HepG2 (cell line): Measurements from ENCODE around the gene CORO1C. TPM values are rescaled to one million over a fixed set of nuclear protein-coding genes. Genes with fewer than 3 reads are reported as not detected.

Experiments
- BCL3 ChIP-seq: sonication (generic); formaldehyde crosslinking; IDR thresholded peaks from 2 replicates; pipeline ENCODE4 v1.5.1; 2020; ENCODE audit warnings: mild to moderate bottlenecking, missing genetic modification reagents, moderate library complexity
- CHD4 ChIP-seq: fragments of 200-600 bp; sonication (generic); IDR thresholded peaks from 2 replicates; pipeline ENCODE4 v1.7.0; 2017; ENCODE audit warnings: mild to moderate bottlenecking, low read length, borderline replicate concordance
- KAT8 ChIP-seq: IDR thresholded peaks from 2 replicates; pipeline ENCODE4 v1.6.1; 2016; ENCODE audit warnings: missing genetic modification reagents, missing compliant biosample characterization
- KDM6A ChIP-seq: IDR thresholded peaks from 2 replicates; pipeline ENCODE4 v1.6.1; 2016; ENCODE audit warnings: low read depth
- MAFG ChIP-seq: sonication (generic); formaldehyde crosslinking; IDR thresholded peaks from 2 replicates; pipeline ENCODE4 v1.5.1; 2020; ENCODE audit warnings: mild to moderate bottlenecking, missing genetic modification reagents
- NAIF1 ChIP-seq: sonication (generic); formaldehyde crosslinking; IDR thresholded peaks from 2 replicates; pipeline ENCODE4 v1.5.0; 2020; ENCODE audit warnings: mild to moderate bottlenecking, missing genetic modification reagents, borderline replicate concordance
- NRL ChIP-seq: sonication (generic); formaldehyde crosslinking; IDR thresholded peaks from 2 replicates; pipeline ENCODE4 v1.5.0; 2020; ENCODE audit warnings: missing genetic modification reagents, mild to moderate bottlenecking, moderate library complexity, borderline replicate concordance
- PHF8 ChIP-seq: sonication (generic); formaldehyde crosslinking; IDR thresholded peaks from 2 replicates; pipeline ENCODE4 v1.5.0; 2020; ENCODE audit warnings: missing genetic modification reagents
- PITX1 ChIP-seq: sonication (generic); formaldehyde crosslinking; IDR thresholded peaks from 2 replicates; pipeline ENCODE4 v1.5.1; 2020; ENCODE audit warnings: mild to moderate bottlenecking, missing genetic modification reagents
- SYNCRIP ChIP-seq: fragments of 200-400 bp; formaldehyde crosslinking; IDR thresholded peaks from 2 replicates; pipeline ENCODE4 v1.6.1; 2018; ENCODE audit warnings: mild to moderate bottlenecking, low read depth, low read length; ENCODE audit not compliant: insufficient read depth
- ZBTB46 ChIP-seq: sonication (generic); formaldehyde crosslinking; IDR thresholded peaks from 2 replicates; pipeline ENCODE4 v1.4.0; 2020; ENCODE audit warnings: mild to moderate bottlenecking, missing genetic modification reagents, borderline replicate concordance
- ZBTB8A ChIP-seq: sonication (generic); formaldehyde crosslinking; IDR thresholded peaks from 2 replicates; pipeline ENCODE4 v1.4.0; 2020; ENCODE audit warnings: mild to moderate bottlenecking, low read depth, missing genetic modification reagents, borderline replicate concordance
- ZNF12 ChIP-seq: sonication (generic); formaldehyde crosslinking; IDR thresholded peaks from 2 replicates; pipeline ENCODE4 v1.5.0; 2020; ENCODE audit warnings: missing genetic modification reagents
- ZNF629 ChIP-seq: sonication (generic); formaldehyde crosslinking; conservative IDR thresholded peaks from 2 replicates; pipeline ENCODE4 v1.5.0; 2020; ENCODE audit warnings: missing genetic modification reagents
- ZNF720 ChIP-seq: sonication (generic); formaldehyde crosslinking; IDR thresholded peaks from 2 replicates; pipeline ENCODE4 v1.4.0; 2020; ENCODE audit warnings: missing genetic modification reagents
- polyA plus RNA-seq, 8 experiments: library from polyadenylated mRNA; depleted of rRNA in 3 of 8; stranded (reverse) in 7 of 8; unstranded in 1 of 8; fragments of >200 nt; fragmentation: Illumina TruSeq in 4 of 8; extraction: Trizol in 4 of 8; gene quantifications; 2 replicates each; pipeline versions ENCODE4 v1.2.1 to v1.2.3, GENCODE V29; 2011 to 2016; ENCODE audit warnings: low read depth in 4 of 8, missing spikeins in 1 of 8, mixed read lengths in 1 of 8; ENCODE audit not compliant: insufficient read depth in 1 of 8
- total RNA-seq, 5 experiments: library from RNA; depleted of rRNA; stranded (reverse); fragments of >200 nt; fragmentation: Illumina TruSeq; extraction: Trizol; gene quantifications; 2 replicates each; pipeline ENCODE4 v1.2.3, GENCODE V29; 2016; ENCODE audit warnings: low read depth in 1 of 5
- TF ChIP-seq, protein P1 (sequence below): sonication (generic); formaldehyde crosslinking; IDR thresholded peaks from 2 replicates; pipeline ENCODE4 v1.5.0; 2020; ENCODE audit warnings: mild to moderate bottlenecking, missing genetic modification reagents, moderate library complexity
- TF ChIP-seq, protein P2 (sequence below): sonication (generic); formaldehyde crosslinking; conservative IDR thresholded peaks from 2 replicates; pipeline ENCODE4 v1.4.0; 2020; ENCODE audit warnings: missing genetic modification reagents
- TF ChIP-seq, protein P3 (sequence below): sonication (generic); formaldehyde crosslinking; IDR thresholded peaks from 2 replicates; pipeline ENCODE4 v1.4.0; 2020; ENCODE audit warnings: missing genetic modification reagents
- TF ChIP-seq, protein P4 (sequence below): sonication (generic); formaldehyde crosslinking; IDR thresholded peaks from 2 replicates; pipeline ENCODE4 v1.4.0; 2020; ENCODE audit warnings: missing genetic modification reagents

CORO1C gene
- total and polyA plus RNA-seq, 2 of the 13 experiments (the other 11 are each of a cell fraction or from before 2014, with no cell fraction given), result 73.7 to 131 TPM

GRCh38 chr12:108768591-108769500 lies 37.5 kb upstream of the CORO1C start (continued):
- TF ChIP-seq ZNF720 (CRISPR knock-in tag) (no peak), CHD4 (peak; percentile 96), ZBTB46 (no peak), PITX1 (CRISPR knock-in tag) (no peak), KAT8 (no peak), ZNF629 (CRISPR knock-in tag) (peak; percentile 98), ZBTB8A (no peak), PHF8 (CRISPR knock-in tag) (peak; percentile 21; the same call in 1 of the 2 replicates), SYNCRIP (no peak), BCL3 (CRISPR knock-in tag) (no peak), NRL (CRISPR knock-in tag) (peak; percentile 54; the same call in 1 of the 2 replicates), NAIF1 (CRISPR knock-in tag) (no peak), ZNF12 (no peak), KDM6A (no peak), MAFG (no peak)
- TF ChIP-seq, protein P1, sequence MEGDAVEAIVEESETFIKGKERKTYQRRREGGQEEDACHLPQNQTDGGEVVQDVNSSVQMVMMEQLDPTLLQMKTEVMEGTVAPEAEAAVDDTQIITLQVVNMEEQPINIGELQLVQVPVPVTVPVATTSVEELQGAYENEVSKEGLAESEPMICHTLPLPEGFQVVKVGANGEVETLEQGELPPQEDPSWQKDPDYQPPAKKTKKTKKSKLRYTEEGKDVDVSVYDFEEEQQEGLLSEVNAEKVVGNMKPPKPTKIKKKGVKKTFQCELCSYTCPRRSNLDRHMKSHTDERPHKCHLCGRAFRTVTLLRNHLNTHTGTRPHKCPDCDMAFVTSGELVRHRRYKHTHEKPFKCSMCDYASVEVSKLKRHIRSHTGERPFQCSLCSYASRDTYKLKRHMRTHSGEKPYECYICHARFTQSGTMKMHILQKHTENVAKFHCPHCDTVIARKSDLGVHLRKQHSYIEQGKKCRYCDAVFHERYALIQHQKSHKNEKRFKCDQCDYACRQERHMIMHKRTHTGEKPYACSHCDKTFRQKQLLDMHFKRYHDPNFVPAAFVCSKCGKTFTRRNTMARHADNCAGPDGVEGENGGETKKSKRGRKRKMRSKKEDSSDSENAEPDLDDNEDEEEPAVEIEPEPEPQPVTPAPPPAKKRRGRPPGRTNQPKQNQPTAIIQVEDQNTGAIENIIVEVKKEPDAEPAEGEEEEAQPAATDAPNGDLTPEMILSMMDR (CRISPR knock-in tag), result peak; percentile 43
- TF ChIP-seq, protein P2, sequence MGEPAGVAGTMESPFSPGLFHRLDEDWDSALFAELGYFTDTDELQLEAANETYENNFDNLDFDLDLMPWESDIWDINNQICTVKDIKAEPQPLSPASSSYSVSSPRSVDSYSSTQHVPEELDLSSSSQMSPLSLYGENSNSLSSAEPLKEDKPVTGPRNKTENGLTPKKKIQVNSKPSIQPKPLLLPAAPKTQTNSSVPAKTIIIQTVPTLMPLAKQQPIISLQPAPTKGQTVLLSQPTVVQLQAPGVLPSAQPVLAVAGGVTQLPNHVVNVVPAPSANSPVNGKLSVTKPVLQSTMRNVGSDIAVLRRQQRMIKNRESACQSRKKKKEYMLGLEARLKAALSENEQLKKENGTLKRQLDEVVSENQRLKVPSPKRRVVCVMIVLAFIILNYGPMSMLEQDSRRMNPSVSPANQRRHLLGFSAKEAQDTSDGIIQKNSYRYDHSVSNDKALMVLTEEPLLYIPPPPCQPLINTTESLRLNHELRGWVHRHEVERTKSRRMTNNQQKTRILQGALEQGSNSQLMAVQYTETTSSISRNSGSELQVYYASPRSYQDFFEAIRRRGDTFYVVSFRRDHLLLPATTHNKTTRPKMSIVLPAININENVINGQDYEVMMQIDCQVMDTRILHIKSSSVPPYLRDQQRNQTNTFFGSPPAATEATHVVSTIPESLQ (CRISPR knock-in tag), result no peak
- TF ChIP-seq, protein P3, sequence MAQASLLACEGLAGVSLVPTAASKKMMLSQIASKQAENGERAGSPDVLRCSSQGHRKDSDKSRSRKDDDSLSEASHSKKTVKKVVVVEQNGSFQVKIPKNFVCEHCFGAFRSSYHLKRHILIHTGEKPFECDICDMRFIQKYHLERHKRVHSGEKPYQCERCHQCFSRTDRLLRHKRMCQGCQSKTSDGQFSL (CRISPR knock-in tag), result peak; percentile 55; the same call in 1 of the 2 replicates
- TF ChIP-seq, protein P4, sequence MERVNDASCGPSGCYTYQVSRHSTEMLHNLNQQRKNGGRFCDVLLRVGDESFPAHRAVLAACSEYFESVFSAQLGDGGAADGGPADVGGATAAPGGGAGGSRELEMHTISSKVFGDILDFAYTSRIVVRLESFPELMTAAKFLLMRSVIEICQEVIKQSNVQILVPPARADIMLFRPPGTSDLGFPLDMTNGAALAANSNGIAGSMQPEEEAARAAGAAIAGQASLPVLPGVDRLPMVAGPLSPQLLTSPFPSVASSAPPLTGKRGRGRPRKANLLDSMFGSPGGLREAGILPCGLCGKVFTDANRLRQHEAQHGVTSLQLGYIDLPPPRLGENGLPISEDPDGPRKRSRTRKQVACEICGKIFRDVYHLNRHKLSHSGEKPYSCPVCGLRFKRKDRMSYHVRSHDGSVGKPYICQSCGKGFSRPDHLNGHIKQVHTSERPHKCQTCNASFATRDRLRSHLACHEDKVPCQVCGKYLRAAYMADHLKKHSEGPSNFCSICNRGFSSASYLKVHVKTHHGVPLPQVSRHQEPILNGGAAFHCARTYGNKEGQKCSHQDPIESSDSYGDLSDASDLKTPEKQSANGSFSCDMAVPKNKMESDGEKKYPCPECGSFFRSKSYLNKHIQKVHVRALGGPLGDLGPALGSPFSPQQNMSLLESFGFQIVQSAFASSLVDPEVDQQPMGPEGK (CRISPR knock-in tag), result 0 out of 2 replicates have a peak, but pooled peaks have one; percentile 48
